ENCODE results near the gene AMHR2.

Gene AMHR2

DNA sequence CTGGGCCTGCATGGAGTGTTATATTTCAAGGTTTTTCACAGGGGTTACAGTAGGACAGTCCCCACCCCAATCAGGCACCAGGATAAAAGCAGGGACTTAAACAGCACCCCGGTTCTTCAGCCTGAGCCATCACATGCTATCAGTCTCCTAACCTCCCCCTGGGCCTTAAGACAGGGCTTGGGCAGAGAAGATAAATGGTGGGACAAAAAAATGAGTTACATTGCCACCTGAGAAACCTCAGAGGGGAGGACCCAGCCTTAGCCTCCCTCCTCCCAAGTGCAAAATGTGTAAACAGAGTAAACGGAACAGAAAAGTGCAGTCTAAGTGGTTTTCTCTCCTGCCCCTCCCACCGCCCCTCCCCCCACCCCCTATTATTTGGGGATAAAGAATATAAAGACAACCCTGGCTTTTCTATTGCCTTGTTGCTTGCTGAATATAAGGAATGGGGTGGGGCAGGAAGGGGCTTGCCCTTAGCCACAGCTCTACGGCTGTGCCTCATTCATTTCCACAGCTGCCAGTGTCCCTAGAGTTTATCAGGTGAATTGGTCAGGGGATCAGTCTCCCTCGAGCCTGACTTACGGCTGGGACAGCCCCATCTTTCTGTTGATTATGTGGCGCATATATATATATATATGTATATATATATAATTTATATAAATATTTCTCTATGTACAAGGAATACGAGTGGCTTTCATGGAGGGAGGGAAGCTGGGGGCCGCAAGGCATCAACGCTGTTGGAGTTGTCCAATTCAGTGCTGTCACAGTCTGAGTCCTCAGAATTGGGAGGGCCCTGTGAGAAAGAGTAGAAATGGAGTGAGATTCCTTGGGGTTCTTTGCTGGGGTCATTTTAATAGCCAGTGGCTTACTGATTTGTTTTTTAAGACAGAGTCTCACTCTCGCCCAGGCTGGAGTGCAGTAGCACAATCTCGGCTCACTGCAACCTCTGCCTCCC, 57.1 kb downstream of the AMHR2 start:
- Histone ChIP-seq H3K4me1 (ENCODE audit: control insufficient read depth, low read depth, low read length) (no peaks in the 10 kb centered on the region), H3K36me3 (ENCODE audit: control insufficient read depth, insufficient read depth, low read length) (peaks cover 17% of the 10 kb centered on the region), H2AK5ac (ENCODE audit: low read length) (no peak overlapping the region), H4K5ac (ENCODE audit: low read length) (no peak overlapping the region), H2BK15ac (replicated peaks; ENCODE audit: low read depth) (no peak overlapping the region), H3K27ac (ENCODE audit: low read depth, low read length) (no peak overlapping the region), H3K79me2 (ENCODE audit: control insufficient read depth, insufficient read depth, low read length) (no peaks in the 10 kb centered on the region), H3K18ac (ENCODE audit: low read length) (no peak overlapping the region), H3K4me2 (ENCODE audit: low read length) (no peak overlapping the region), H3K27me3 (ENCODE audit: insufficient read depth, low read length, poor library complexity) (no peaks in the 10 kb centered on the region), H2BK5ac (ENCODE audit: low read length) (no peak overlapping the region), H3K79me1 (ENCODE audit: low read length) (peaks cover 7% of the 10 kb centered on the region), H4K8ac (ENCODE audit: low read depth, low read length) (no peak overlapping the region), H2BK120ac (ENCODE audit: low read depth, low read length) (no peak overlapping the region), H3K9ac (ENCODE audit: low read length) (no peak overlapping the region), H3K56ac (ENCODE audit: low read length) (no peak overlapping the region), H3K4ac (ENCODE audit: low read depth, low read length) (no peak overlapping the region), H3K4me3 (ENCODE audit: low read length) (no peak overlapping the region), H3K23ac (ENCODE audit: low read length) (no peak overlapping the region)
- whole genome bisulfite sequencing (ENCODE audit: extremely low coverage, insufficient coverage, low lambda C conversion rate): no CpG with 5 or more reads among the region's 12 CpGs
- no peak for DNase-seq

Measured in mesendoderm (in vitro differentiated cells).